ENCODE results near the gene MAGEA11.
A peak's percentile ranks its signal among the peaks of the same experiment; 100 is the strongest.
"Not testable (repeated sequence)": the region's sequence is repeated elsewhere in the genome, so short reads cannot be mapped to it uniquely, and the experiment has no call there.

Gene MAGEA11

GRCh38 chrX:149711545-149712236 is at the start of gene MAGEA11:
Gene MAGEA11 (plus strand): TSS chrX:149712060. CDS start chrX:149713160, 1,100 bp downstream.
- DNase-seq, result no peak

GRCh38 chrX:149675088-149675487 is 36.8 kb upstream of the MAGEA11 start:
- DNase-seq, result not testable (repeated sequence)

GRCh38 chrX:149675554-149675953 is 36.3 kb upstream of the MAGEA11 start:
- DNase-seq, result not testable (repeated sequence)

GRCh38 chrX:149679164-149679678 is 32.6 kb upstream of the MAGEA11 start:
- not testable (repeated sequence) for DNase-seq

GRCh38 chrX:149681182-149681581 is 30.7 kb upstream of the MAGEA11 start:
- no peak for DNase-seq

GRCh38 chrX:149682031-149682430 is 29.8 kb upstream of the MAGEA11 start:
- DNase-seq, result no peak

- DNase-seq, result no peak
Observed at GRCh38 chrX:149682956-149683947, 28.6 kb upstream of the MAGEA11 start.

- no peak for DNase-seq
Observed at GRCh38 chrX:149683966-149684730, 27.7 kb upstream of the MAGEA11 start.

- no peak for DNase-seq
Observed at GRCh38 chrX:149687991-149688390, 23.9 kb upstream of the MAGEA11 start.

- no peak for DNase-seq
Observed at GRCh38 chrX:149688552-149688951, 23.3 kb upstream of the MAGEA11 start.

- no peak for DNase-seq
Observed at GRCh38 chrX:149691794-149692193, 20.1 kb upstream of the MAGEA11 start.

- DNase-seq, result not testable (repeated sequence)
Observed at GRCh38 chrX:149692686-149693272, 19.1 kb upstream of the MAGEA11 start.

- DNase-seq, result peak; percentile 44
Observed at GRCh38 chrX:149699761-149700160, 12.1 kb upstream of the MAGEA11 start.

- DNase-seq, result no peak
Observed at GRCh38 chrX:149704664-149705063, 7.2 kb upstream of the MAGEA11 start.

GRCh38 chrX:149707147-149707901 is 4.5 kb upstream of the MAGEA11 start:
- no peak for DNase-seq

- no peak for DNase-seq
Observed at GRCh38 chrX:149712831-149713230, 971 bp downstream of the MAGEA11 start.

GRCh38 chrX:149713279-149714050 is 1.6 kb downstream of the MAGEA11 start:
- DNase-seq, result no peak

- DNase-seq, result no peak
Observed at GRCh38 chrX:149715468-149715867, 3.6 kb downstream of the MAGEA11 start.

- DNase-seq, result no peak
Observed at GRCh38 chrX:149716632-149717031, 4.8 kb downstream of the MAGEA11 start.

GRCh38 chrX:149717803-149718202 is 5.9 kb downstream of the MAGEA11 start:
- DNase-seq, result no peak

GRCh38 chrX:149718757-149719156 is 6.9 kb downstream of the MAGEA11 start:
- peak; percentile 0 for DNase-seq
